Measurements from ENCODE around the gene MEIS2.

The MEIS2 gene

GRCh38 chr15:36924034-36924433, 176.3 kb downstream of the MEIS2 start:
- DNase-seq = no peak

GRCh38 chr15:36921484-36922091, 178.8 kb downstream of the MEIS2 start:
- DNase-seq = no peak

GRCh38 chr15:36917411-36918267, 182.7 kb downstream of the MEIS2 start:
- no peak for DNase-seq

GRCh38 chr15:36914960-36915808, 185.2 kb downstream of the MEIS2 start:
- DNase-seq = no peak

GRCh38 chr15:36914466-36914865, 185.9 kb downstream of the MEIS2 start:
- DNase-seq = no peak

GRCh38 chr15:36912311-36912712, 188.0 kb downstream of the MEIS2 start:
- DNase-seq = no peak

- DNase-seq = no peak
Observed at GRCh38 chr15:36911322-36911944, 188.9 kb downstream of the MEIS2 start.

GRCh38 chr15:36908991-36909390, 191.4 kb downstream of the MEIS2 start:
- DNase-seq = no peak

GRCh38 chr15:36907295-36907694, 193.1 kb downstream of the MEIS2 start:
- DNase-seq = no peak

GRCh38 chr15:36905908-36906307, 194.4 kb downstream of the MEIS2 start:
- DNase-seq = no peak

- no peak for DNase-seq
Observed at GRCh38 chr15:36904715-36905114, 195.6 kb downstream of the MEIS2 start.

GRCh38 chr15:36903922-36904556, 196.3 kb downstream of the MEIS2 start:
- DNase-seq = no peak

GRCh38 chr15:36903195-36903594, 197.2 kb downstream of the MEIS2 start:
- no peak for DNase-seq

- no peak for DNase-seq
Observed at GRCh38 chr15:36901012-36901411, 199.3 kb downstream of the MEIS2 start.

- DNase-seq = no peak
Observed at GRCh38 chr15:36899696-36900095, 200.7 kb downstream of the MEIS2 start.

- DNase-seq = no peak
Observed at GRCh38 chr15:36898536-36899126, 201.7 kb downstream of the MEIS2 start.

- DNase-seq = no peak
Observed at GRCh38 chr15:36897834-36898233, 202.5 kb downstream of the MEIS2 start.

GRCh38 chr15:36896949-36897348, 203.4 kb downstream of the MEIS2 start:
- no peak for DNase-seq

GRCh38 chr15:36894075-36894474, 206.3 kb downstream of the MEIS2 start:
- no peak for DNase-seq

GRCh38 chr15:36893276-36893675, 207.1 kb downstream of the MEIS2 start:
- DNase-seq = no peak

- no peak for DNase-seq
Observed at GRCh38 chr15:36888011-36888992, 212.0 kb downstream of the MEIS2 start.
